HG03159 (cell line): ENCODE results near the gene CDT1.

Source experiments
- ATAC-seq: cut with Tn5 transposase; IDR thresholded peaks from one replicate; pipeline ENCODE4 v1.9.1; 2021; ENCODE audit warnings: mild to moderate bottlenecking, moderate library complexity; ENCODE audit not compliant: unreplicated experiment

Gene CDT1

DNA sequence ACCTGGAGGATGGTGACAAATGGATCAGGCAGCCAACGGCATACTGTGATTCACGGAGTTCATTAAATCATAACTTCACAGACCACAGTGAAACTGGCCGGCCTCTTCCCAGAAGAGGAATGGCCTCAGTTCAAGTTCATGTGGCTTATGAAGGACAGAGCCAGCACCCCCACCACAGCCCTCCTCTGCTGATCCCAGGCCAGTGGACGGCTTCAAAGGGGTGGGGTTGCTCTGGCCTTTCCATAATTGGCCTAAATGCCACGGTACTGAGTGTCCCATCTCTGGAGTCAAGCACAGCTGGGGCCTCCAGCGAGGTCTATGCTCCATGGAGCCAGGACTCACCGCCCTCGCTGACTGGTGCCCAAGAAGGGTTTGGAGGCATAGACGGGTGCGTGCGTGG, 31.8 kb downstream of the CDT1 start:
- ATAC-seq, result no peak

DNA sequence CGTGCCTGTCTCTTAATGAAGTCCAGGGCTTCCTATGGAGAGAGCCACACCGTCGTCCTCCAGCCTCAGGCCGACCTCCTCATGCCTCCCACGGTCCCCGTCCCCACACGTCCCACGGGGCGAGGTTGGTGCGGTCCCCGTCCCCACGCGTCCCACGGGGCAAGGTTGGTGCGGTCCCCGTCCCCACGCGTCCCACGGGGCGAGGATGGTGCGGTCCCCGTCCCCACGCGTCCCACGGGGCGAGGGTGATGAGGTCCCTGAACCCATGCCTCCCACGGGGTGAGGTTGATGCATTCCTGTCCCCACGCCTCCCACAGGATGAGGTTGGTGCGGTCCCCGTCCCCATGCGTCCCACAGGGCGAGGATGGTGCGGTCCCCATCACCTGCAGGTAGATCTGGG, 32.2 kb downstream of the CDT1 start:
- no peak for ATAC-seq

DNA sequence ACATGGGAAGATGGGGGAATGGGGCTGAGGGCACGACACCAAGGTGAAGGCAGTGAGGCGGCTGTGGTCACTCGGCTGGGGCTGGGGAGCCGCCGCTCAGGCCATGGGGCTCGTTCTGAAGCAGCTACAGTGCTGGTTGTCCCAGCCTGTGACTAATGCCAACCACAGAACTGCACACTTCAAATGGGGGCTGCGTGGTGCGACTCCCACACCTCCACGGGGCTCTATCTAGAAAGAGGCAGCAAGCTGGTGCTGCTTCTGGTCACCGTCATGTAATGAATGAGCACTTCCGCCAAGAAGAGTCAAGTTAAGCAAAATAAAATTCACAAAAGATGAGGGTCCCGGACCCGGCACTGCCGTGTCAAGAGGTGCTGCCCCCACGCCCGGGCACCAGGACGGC, 33.2 kb downstream of the CDT1 start:
- no peak for ATAC-seq

DNA sequence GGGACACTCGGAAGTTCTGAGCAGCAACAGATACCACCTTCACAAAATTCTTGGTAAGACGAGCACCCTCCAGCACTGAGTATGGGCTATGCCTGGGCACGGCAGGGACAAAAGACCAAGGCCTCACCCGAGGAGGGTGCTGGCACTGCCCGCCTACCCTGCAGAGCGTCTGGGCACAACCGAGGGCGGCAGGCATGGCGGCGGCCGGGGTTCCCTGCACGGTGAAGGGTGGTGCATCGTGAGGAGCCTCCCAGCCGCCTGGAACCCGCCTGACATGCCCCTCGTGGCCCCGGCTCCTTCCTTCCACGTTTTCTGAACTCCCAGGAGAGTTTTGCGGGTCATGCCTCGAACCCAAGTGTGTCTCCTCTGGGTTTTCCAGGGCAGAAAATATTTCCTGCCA, 34.2 kb downstream of the CDT1 start:
- no peak for ATAC-seq

DNA sequence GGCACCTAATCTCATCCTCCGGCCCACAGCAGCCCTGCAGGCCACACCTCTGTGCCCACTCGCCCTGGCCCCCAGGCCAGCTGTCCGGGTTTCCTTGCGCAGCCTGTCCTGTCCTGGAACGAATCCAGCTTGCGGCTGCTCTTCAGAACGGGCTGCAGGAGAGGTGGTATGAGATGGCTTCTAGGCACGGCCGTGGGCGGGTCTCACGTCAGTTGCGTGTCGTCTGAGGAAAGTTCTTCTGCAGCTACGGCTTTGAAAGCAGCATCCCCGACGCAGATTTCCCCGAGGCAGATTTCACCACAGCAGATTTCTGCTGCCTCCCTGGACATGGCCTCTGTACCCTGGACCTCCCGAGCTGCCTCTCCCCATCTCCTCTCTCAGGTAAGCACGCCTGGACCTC, 35.0 kb downstream of the CDT1 start:
- no peak for ATAC-seq

DNA sequence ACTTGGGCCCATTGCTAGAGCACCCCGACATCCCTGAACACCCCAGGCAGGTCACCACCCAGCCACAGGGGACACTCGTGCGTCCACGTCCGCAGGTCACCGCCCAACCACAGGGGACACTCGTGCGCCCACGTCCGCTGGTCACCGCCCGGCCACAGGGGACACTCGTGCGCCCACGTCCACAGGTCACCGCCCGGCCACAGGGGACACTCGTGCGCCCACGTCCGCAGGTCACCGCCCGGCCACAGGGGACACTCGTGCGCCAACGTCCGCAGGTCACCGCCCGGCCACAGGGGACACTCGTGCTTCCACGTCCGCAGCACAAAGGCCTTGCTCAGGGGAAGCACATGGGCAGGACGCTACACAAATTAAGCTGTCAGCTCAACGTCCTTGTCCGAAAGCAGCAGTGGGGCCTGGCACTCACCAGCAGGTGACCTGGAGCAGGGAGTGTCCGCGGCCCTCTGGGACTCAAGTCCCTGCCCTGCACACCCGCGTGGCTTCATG, 35.5 kb downstream of the CDT1 start:
- no peak for ATAC-seq

DNA sequence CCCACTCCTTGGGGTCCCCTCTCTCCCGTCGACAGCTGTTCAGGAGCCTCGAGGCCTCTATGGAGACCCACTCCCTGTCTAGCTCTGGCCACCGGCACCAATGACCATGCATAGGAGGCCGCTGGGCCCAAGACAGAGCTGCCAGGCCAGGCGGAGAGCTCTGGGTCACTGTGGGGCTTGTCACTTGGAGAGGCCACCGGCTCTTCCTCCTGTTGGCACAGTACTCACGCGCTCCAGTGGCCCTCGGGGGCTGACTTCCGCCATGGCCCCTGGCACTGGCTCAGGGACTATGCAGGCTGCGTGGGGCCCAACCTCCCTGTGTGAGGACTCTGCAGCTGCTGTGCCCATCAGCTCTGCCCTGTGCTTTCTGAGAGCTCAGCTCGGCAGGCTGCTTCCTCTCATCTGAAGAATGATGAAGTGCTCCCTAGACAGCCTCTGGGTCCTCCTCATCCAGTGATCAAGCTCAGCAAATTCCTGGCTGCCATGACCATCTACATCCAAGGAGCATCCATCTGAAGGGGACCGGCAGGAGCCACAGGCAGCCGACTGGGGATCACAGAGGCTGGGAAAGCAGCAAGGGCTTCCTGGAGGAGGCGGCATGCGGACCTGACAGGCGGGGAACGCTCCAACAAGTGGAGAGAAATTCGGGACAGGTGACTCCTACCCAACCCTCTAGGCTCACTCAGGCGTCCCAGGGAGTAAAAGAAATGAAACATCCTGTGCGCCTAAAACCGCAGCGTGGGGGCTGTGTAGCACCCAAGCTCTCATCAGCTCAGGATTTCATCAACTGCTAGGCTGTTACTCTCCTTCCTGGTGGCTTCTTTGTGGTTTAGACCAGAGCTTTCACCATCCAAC, 36.4 kb downstream of the CDT1 start:
- ATAC-seq, result no peak

DNA sequence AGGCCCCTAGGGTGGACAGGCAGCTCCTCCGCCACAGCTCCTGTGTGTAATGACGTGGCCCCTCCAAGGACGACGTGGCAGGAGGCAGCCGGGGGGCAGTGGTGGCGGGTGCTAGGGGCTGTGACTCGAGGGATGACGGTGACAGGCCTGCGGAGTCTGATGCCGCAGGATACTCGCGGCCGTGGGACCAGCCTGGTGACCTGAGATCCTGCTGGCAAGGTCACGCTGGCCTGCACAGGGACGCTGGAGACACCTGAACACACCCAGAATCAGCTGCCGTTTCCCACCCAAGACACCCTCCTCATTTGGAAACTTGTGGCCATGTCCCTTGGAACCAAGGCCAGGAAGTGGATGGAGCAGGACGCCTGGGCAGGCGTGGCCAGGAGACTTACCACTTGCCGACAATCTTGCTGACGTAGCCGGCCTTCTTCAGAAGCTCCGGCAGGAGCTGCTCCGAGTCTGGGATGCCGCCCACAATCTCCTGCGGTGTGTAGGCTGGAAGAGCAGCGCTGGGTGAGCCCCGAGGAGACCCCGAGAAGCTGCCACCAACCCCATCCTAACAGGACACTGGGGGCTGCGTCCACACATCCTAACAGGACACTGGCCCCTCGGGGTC, 37.1 kb downstream of the CDT1 start:
- ATAC-seq, result no peak

DNA sequence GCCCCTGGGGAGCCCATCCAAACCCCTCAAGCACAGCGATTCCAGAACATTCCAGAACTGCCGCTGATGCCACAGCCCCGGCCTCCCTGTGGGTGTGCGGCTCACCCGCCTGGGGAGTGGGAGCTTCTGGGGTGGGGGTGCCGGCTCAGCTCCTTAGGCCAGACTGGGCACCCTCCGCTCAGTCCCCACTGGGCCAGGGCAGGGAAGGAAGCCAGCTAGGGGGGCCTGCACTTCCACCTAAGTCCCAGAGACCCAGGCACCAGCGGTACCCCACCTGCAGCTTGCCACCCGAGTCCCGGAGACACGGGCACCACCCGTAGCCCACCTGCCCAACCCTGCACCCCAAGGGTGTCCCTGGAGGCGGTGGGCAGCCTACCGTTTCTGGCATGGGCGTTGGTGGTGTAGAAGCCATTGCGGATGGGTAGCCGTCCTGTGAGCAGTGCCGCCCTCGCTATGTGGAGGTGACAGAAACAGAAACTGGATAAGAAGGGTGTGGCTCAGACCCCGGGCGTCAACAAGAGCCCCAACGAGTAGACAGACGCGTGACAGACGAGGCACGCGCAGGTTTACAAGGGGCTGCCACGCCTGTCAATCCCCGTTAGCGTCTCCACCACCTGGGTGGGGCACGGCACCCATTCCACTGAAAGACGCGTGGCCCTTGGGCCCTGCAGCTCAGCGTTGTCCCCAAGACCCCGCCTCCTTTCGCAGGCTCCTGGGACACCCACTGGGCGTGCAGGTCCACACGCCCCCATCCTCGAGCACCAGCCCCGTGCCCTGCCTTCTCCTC, 38.1 kb downstream of the CDT1 start:
- no peak for ATAC-seq

DNA sequence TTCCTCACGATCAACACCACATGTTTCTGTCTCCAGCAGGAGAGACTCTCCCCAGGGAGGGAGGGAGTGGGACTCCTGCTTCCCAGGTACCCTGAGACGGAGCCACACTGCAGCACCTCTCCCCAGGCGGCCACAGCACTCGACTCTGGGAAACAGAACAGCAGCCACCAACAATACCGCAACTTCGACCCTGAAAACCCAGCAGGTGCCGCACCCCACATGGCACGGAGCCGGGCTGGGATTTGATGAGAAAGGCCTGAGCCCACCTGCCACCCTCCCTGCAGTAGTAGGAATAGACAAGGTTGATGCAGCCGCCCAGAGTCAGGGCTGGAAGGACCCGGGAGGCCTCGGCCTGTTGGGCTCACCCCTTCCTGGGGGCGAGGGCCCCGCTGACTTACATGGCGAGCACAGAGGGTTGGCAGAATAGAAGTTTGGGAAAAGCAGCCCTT, 38.7 kb downstream of the CDT1 start:
- no peak for ATAC-seq

DNA sequence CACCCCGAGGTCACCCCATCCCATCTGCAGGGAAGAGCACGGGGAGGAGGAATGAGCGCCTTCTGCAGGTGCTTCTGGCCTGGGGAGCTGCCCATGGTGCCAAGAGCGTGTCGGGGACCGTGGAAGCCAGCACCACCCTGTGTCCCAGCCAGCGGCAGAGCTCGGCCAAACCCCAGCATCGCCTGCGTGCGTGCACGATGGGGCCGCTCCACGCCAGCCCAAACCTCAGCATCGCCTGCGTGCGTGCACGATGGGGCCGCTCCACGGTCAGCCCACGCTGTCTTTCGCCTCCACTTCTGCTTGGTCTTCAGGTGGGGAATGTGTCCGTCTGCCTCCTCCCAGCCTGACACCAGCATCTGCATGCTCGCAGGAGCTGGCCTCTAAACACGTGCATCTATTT, 39.2 kb downstream of the CDT1 start:
- no peak for ATAC-seq

DNA sequence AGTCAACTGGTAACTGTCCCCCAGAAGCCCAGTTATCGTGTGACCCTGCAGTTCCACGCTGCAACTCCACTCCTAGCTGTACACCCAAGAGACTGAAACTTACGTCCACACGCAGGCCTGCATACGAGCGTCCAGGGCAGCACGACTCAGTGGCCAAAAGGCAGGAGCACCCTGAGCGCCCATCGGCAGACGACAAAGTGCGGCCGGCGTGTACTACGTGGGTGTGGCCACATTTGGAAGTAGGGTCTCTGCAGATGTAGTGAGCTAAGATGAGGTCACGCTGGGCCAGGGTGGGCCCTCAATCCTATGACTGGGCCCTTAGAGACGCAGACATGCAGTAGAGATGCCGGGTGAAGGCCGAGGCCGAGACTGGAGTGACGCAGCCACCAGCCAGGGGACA, 39.7 kb downstream of the CDT1 start:
- ATAC-seq, result no peak

DNA sequence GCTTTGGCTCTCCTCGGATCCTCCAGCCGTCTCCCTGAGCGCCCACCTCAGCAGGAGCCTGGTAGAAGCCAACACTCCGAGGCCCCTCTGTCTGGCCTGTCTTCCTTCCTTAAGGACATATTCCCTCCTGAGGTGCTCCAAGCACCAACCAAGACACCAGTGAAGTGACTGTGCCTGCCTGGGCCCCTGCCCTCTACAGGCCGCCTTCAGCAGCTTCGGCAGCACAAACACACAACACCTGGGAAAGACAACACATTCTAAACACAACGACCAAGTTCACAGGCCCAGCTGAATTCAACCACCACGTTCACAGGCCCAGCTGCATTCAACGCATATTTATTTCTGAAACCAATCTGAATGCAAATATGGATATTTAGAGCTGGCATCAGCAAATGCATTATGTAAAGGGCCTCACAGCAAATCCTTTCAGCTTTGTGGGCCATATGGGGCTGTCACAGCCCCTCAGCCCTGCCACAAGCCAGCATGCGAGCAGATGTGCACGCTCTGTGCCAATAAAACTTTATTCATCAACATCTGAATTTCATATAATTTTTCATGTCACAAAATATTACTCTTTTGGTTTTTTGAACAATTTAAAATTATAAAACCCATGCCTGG, 40.9 kb downstream of the CDT1 start:
- no peak for ATAC-seq

DNA sequence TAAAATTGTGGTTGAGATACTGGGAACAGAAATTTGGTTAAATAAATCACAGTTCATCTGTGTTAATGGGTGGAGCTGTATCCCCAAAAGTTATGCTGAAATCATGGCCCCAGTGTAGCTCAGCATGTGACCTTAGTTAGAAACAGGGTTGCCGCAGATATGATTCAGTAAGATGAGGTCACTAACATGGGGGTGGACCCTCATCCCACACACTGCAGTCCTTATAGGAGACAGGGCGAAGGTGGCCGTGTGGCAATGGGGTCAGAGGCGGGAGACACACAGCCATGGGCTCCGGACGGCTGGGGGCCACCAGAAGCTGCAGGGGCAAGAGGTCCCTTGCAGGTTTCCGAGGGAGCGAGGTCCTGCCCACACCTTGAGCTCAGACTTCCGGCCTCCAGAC, 42.5 kb downstream of the CDT1 start:
- ATAC-seq, result no peak

DNA sequence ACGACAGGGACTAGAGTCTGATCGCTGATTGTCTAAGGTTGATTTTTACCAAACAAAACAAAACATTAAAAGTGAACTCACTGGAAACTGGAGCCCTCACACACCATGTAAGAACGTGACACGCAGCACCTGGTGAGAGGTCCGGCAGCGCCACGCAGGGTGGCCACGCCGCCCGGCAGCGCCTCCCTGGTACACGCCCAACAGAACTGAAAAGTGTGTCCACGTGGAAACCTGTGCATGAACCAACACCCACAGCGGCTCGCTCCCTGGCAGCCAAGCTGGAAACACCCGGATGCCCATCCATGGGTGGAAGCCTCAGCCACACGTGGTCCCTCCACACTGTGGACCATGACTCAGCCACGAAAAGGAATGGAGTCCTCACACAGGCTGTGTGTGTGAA, 44.1 kb downstream of the CDT1 start:
- no peak for ATAC-seq

DNA sequence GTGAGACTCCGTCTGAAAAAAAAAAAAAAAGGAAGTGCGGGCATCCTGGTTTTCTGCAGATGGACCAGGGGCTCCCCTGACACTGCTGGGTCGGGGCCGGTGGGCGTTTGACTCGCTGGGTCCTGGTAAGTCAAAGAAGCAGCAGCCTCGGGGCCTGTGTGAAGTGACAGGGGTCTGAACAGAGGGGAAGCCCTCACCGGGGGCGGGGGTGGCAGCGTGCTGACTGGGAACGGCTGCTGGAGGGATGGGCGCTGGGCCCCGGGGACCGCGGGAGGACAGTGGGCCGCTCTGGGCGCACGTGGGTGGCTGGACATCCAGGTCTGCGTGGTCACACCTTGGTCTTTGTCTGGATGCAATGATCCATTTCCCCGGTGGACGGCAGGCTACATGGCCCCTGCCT, 45.0 kb downstream of the CDT1 start:
- no peak for ATAC-seq

DNA sequence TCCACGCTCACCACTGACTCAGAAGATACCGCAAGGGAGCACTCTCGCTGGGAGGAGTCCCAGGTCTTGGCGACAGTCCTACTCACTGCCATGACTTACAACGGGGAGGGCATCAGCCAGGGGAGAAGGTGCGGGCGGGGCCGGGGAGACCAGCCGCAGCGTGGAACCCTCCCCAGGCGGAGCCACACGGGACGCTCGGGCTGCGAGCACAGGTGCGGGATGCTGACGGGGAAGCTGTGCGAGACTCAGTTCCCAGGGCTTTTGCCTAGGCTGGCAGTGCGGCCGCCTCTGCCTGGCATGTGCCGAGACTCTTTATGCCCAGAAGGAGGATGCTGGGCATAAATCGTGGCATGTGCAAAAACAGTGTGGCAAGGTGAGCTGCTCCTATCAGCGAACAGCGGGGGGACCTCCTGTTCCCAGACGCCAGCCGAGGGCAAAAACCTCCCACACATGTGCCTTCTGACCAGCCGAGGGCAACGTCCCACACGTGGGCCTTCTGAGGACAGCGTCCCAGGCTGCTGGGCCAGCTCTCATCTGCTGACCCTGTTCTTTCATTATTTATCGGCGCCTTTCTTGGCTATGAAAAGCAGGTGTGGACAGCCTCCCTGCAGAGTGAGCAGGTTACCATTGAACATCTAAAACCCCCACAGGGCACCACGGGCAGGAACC, 47.1 kb downstream of the CDT1 start:
- ATAC-seq, result no peak

DNA sequence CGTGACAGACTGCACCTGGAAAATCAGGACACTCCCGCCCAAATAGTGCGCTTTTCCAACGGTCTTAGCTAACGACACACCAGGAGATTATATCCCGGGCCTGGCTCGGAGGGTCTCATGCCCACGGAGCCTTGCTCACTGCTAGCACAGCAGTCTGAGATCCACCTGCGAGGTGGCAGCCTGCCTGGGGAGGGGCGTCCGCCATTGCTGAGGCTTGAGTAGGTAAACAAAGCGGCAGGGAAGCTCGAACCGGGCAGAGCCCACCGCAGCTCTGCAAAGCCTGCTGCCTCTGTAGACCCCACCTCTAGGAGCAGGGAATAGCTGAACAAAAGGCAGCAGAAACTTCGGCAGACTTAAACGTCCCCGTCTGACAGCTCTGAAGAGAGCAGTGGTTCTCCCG, 48.0 kb downstream of the CDT1 start:
- no peak for ATAC-seq

DNA sequence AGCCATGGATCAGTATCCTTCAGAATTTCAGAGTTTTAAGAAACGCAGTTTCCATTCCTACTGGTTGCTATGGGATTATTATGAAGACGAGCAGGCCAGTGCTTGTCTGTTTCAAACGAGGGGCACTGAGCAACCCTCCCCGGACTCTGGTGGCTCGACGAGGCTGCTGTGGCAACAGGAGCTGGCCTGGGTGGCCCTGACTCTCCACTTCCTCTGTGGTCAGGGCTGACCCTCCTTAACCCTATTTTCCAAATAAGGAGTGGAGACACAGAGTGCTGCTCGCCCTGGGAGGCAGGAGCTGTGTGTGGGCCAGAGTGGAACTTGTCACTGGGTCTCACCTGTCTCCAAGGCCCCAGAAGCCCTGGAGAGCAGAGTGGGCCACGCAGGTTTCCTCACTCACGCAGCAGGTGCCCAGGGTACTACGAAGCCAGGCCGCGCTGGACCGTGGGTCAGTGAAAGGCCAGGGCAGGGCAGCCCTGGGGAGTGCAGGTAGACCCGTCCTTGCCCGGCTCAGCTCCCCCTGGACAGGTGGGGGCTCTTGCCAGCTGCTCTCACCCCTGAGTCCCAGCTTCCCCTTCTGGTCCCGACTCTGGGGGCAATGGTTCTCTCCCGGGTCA, 49.8 kb downstream of the CDT1 start:
- ATAC-seq, result no peak
